Progenitor cell of endocrine pancreas (in vitro differentiated cells): Measurements from ENCODE around the gene PARVB. TPM values are rescaled to one million over a fixed set of nuclear protein-coding genes. Genes with fewer than 3 reads are reported as not detected.

Experiments
- DNase-seq: peaks from one replicate; pipeline ENCODE4 v3.0.0; 2021; ENCODE audit warnings: low spot score; ENCODE audit not compliant: unreplicated experiment
- H3K27ac Mint-ChIP-seq: 2 replicates; pipeline ENCODE4 v1.8.0; 2021; ENCODE audit warnings: mild to moderate bottlenecking, moderate library complexity, mixed read lengths
- H3K27me3 Mint-ChIP-seq: 2 replicates; pipeline ENCODE4 v1.8.0; 2021; ENCODE audit warnings: mixed read lengths
- H3K36me3 Mint-ChIP-seq: 2 replicates; pipeline ENCODE4 v1.8.0; 2022; ENCODE audit warnings: mixed read lengths; ENCODE audit not compliant: insufficient read depth
- H3K4me1 Mint-ChIP-seq: 2 replicates; pipeline ENCODE4 v1.8.0; 2021; ENCODE audit warnings: low read depth, mixed read lengths
- H3K4me3 Mint-ChIP-seq: 2 replicates; pipeline ENCODE4 v1.8.0; 2021; ENCODE audit warnings: low read depth, mild to moderate bottlenecking, moderate library complexity, mixed read lengths
- H3K9me3 Mint-ChIP-seq: 2 replicates; pipeline ENCODE4 v1.8.0; 2021; ENCODE audit warnings: low read depth, mixed read lengths
- total RNA-seq: library from RNA; stranded (reverse); gene quantifications from 2 replicates; pipeline ENCODE4 v1.2.1, GENCODE V29; 2021
- TF ChIP-seq, protein P1 (sequence below): fragments of 200-600 bp; sonication (generic); IDR thresholded peaks from one replicate; pipeline ENCODE4 v1.5.0; 2021; ENCODE audit warnings: antibody characterized with exemption, mild to moderate bottlenecking; ENCODE audit not compliant: unreplicated experiment

PARVB gene
- total RNA-seq, 1 donor from 2014 or later, result 11.8 TPM

DNA sequence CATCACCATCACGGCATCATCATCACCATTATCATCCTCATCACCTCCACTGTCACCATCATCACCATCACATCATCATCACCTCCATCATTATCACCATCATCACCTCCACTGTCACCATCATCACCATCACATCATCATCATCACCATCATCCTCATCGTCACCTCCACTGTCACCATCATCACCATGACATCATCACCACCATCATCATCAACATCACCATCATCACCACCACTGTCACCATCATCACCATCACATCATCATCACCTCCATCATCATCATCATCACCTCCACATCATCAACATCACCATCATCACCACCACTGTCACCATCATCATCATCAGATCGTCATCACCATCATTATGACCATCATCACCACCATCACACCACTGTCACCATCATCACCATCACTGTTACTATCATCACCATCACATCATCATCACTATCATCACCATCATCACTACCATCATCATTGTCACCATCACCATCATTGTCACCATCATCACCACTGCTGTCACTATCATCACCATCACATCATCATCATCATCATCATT, 189.5 kb downstream of the PARVB start:
- no peaks in the 10 kb centered on the region for H3K36me3 Mint-ChIP-seq
- peaks cover 22% of the 10 kb centered on the region for H3K27me3 Mint-ChIP-seq
- no peaks in the 10 kb centered on the region for H3K4me1 Mint-ChIP-seq
- no peak overlapping the region for H3K4me3 Mint-ChIP-seq
- TF ChIP-seq, protein P1, sequence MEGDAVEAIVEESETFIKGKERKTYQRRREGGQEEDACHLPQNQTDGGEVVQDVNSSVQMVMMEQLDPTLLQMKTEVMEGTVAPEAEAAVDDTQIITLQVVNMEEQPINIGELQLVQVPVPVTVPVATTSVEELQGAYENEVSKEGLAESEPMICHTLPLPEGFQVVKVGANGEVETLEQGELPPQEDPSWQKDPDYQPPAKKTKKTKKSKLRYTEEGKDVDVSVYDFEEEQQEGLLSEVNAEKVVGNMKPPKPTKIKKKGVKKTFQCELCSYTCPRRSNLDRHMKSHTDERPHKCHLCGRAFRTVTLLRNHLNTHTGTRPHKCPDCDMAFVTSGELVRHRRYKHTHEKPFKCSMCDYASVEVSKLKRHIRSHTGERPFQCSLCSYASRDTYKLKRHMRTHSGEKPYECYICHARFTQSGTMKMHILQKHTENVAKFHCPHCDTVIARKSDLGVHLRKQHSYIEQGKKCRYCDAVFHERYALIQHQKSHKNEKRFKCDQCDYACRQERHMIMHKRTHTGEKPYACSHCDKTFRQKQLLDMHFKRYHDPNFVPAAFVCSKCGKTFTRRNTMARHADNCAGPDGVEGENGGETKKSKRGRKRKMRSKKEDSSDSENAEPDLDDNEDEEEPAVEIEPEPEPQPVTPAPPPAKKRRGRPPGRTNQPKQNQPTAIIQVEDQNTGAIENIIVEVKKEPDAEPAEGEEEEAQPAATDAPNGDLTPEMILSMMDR, result no peak
- H3K9me3 Mint-ChIP-seq, result peaks cover 3% of the 10 kb centered on the region
- no peak for DNase-seq
- H3K27ac Mint-ChIP-seq, result no peak overlapping the region

DNA sequence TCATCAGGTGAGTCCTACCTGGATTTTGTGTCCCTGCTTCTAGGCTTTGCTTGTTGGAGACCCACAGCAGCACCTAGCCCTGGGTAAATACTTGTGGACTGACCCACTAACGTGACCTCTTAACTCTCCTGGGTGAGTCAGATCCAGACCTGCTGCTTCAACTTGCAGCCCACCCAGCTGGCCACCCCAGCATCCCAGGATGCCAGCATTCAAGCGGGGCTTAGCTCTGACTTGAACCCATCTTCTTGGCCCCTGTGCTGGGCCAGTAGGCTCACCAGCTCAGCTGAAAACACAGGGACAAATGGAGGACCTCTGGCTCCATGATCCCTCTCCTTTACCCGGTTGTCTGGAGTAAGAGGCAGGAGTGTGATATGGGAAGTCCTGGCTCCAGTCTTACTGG, 190.1 kb downstream of the PARVB start:
- H3K9me3 Mint-ChIP-seq, result peaks cover 3% of the 10 kb centered on the region
- TF ChIP-seq, protein P1, result no peak

DNA sequence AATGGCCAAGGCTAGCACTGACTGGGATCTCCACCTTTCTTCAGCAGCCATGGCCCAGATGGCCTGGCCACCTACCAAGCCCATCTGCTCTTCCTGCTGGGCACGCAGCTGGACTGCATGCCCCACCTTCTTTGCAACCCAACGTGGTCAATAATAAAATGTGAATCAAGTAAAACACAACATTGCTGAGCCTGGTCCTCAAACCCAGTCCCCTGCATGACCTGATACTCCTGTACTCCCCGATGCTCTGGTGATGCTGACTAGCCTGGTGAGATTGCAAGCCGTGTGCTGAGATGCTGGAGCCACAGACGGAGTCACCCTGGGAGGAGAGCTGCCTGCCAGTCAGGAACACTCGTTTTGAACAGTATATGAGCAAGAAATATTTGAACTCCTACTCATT, 190.7 kb downstream of the PARVB start:
- Mint-ChIP-seq H3K4me3 (no peak overlapping the region), H3K9me3 (peaks cover under 1% of the 10 kb centered on the region)

More for the DNA sequence above, 190.1 kb downstream of the PARVB start:
- no peak for DNase-seq
- Mint-ChIP-seq H3K27ac (no peak overlapping the region), H3K36me3 (no peaks in the 10 kb centered on the region), H3K4me1 (no peaks in the 10 kb centered on the region), H3K27me3 (peaks cover 19% of the 10 kb centered on the region), H3K4me3 (no peak overlapping the region)

DNA sequence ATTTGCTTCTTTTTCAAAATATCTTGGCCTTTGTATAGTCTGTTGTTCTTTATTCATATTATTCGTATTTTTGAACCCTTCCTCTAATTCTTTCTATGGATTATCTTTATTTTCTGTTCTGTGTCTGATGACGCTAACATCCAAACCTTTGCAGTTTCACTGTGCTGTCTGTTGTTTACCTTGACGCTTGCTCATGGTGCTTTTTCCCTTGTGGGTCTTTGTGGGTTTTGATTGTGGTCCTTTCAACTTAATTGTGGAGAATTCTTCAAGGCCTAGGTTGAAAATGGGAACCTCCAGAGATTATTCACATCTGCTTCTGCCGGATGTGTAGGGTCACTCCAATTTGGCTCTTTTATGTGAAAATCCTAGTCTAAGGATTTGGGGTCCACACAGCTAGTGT, 191.2 kb downstream of the PARVB start:
- TF ChIP-seq, protein P1, result no peak
- no peaks in the 10 kb centered on the region for H3K9me3 Mint-ChIP-seq
- no peaks in the 10 kb centered on the region for H3K36me3 Mint-ChIP-seq
- H3K4me1 Mint-ChIP-seq, result no peaks in the 10 kb centered on the region
- no peak overlapping the region for H3K27ac Mint-ChIP-seq
- no peak overlapping the region for H3K4me3 Mint-ChIP-seq
- peaks cover 13% of the 10 kb centered on the region for H3K27me3 Mint-ChIP-seq
- DNase-seq, result no peak

More for the DNA sequence above, 190.7 kb downstream of the PARVB start:
- Mint-ChIP-seq H3K27me3 (peaks cover 16% of the 10 kb centered on the region), H3K4me1 (no peaks in the 10 kb centered on the region), H3K27ac (no peak overlapping the region), H3K36me3 (no peaks in the 10 kb centered on the region)
- no peak for DNase-seq
- TF ChIP-seq, protein P1, result no peak

DNA sequence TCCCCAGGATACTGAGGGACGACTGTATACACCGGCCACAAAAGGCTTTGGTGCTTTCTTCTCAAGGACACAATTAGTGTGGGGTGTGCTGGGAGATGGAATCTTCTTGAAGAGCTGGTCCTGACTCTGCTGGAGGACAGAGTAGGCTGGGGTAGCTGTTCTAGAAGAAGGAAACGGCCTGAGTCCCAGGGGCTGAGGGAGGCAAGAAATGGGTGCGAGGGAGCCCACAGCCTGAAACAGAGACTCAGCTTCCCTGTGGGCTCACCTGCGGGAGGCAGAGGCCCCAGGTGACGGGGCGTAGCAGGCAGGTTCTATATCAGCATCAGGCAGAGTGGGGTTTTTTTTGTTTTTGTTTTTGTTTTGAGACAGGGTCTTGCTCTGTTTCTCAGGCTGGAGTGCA, 193.2 kb downstream of the PARVB start:
- TF ChIP-seq, protein P1, result no peak
- DNase-seq, result no peak
- Mint-ChIP-seq H3K36me3 (no peaks in the 10 kb centered on the region), H3K4me1 (no peaks in the 10 kb centered on the region), H3K9me3 (no peaks in the 10 kb centered on the region), H3K4me3 (no peak overlapping the region), H3K27me3 (peaks cover 3% of the 10 kb centered on the region), H3K27ac (no peak overlapping the region)
